K562 (cell line): Measurements from ENCODE around the gene POLD4. TPM values are rescaled to one million over a fixed set of nuclear protein-coding genes. Genes with fewer than 3 reads are reported as not detected.

ENCODE experiments used
- ATF6 ChIP-seq: sonication (generic); formaldehyde crosslinking; IDR thresholded peaks from 2 replicates; pipeline ENCODE4 v1.4.0; 2020; ENCODE audit warnings: mild to moderate bottlenecking, missing genetic modification reagents
- CHCHD3 ChIP-seq: fragments of 250-450 bp; sonication (Bioruptor Pico); IDR thresholded peaks from 2 replicates; pipeline ENCODE4 v2.1.2; 2022; ENCODE audit warnings: mild to moderate bottlenecking
- E2F6 ChIP-seq, 2 experiments: IDR thresholded peaks; 2 replicates each; pipeline ENCODE4 v1.6.1; 2011; ENCODE audit warnings: borderline replicate concordance in 1 of 2, control low read depth in 1 of 2, low read depth in 1 of 2, low read length in 1 of 2, mild to moderate bottlenecking in 1 of 2, mixed read lengths in 1 of 2, moderate library complexity in 1 of 2; ENCODE audit not compliant: insufficient read depth in 1 of 2, insufficient read length in 1 of 2, poor library complexity in 1 of 2, severe bottlenecking in 1 of 2; ENCODE audit errors: extremely low read depth in 1 of 2
- L3MBTL2 ChIP-seq: fragments of 450-650 bp; IDR thresholded peaks from 2 replicates; pipeline ENCODE4 v1.6.1; 2016; ENCODE audit warnings: mild to moderate bottlenecking, moderate library complexity
- MITF ChIP-seq: IDR thresholded peaks from 2 replicates; pipeline ENCODE4 v1.6.1; 2014; ENCODE audit warnings: antibody characterized with exemption
- MNT ChIP-seq, 2 experiments: fragments of 450-650 bp; conservative IDR thresholded peaks; 2 replicates each; pipeline ENCODE4 v1.6.1; 2017; ENCODE audit warnings: mild to moderate bottlenecking in 2 of 2, moderate library complexity in 2 of 2
- NKRF ChIP-seq: fragments of 450-650 bp; IDR thresholded peaks from 2 replicates; pipeline ENCODE4 v1.6.1; 2016; ENCODE audit warnings: borderline replicate concordance
- PURB ChIP-seq: sonication (generic); formaldehyde crosslinking; IDR thresholded peaks from 2 replicates; pipeline ENCODE4 v1.9.0; 2021; ENCODE audit warnings: low read depth, mild to moderate bottlenecking, missing genetic modification reagents
- SMAD4 ChIP-seq: fragments of 250-450 bp; sonication (Bioruptor Pico); conservative IDR thresholded peaks from 2 replicates; pipeline ENCODE4 v1.8.0; 2021; ENCODE audit warnings: inconsistent platforms, mild to moderate bottlenecking, moderate library complexity
- ZBTB26 ChIP-seq: fragments of 450-650 bp; formaldehyde crosslinking; IDR thresholded peaks from 2 replicates; pipeline ENCODE4 v1.4.0; 2022; ENCODE audit warnings: missing genetic modification characterization
- ZBTB9 ChIP-seq: fragments of 450-650 bp; formaldehyde crosslinking; IDR thresholded peaks from 2 replicates; pipeline ENCODE4 v1.4.0; 2020; ENCODE audit warnings: mild to moderate bottlenecking, moderate library complexity
- ZEB2 ChIP-seq: fragments of 450-650 bp; IDR thresholded peaks from 2 replicates; pipeline ENCODE4 v1.6.1; 2016
- ZNF146 ChIP-seq: IDR thresholded peaks from one replicate; pipeline ENCODE4 v1.6.1; 2018; ENCODE audit warnings: missing compliant biosample characterization; ENCODE audit not compliant: unreplicated experiment
- ZNF408 ChIP-seq: fragments of 250-450 bp; sonication (Bioruptor Pico); IDR thresholded peaks from 2 replicates; pipeline ENCODE4 v1.4.0; 2020; ENCODE audit warnings: low read depth, mild to moderate bottlenecking, moderate library complexity
- ZNF444 ChIP-seq: fragments of 250-450 bp; sonication (Bioruptor Pico); IDR thresholded peaks from 2 replicates; pipeline ENCODE4 v1.4.0; 2020; ENCODE audit warnings: mild to moderate bottlenecking, moderate library complexity
- polyA plus RNA-seq, 8 experiments: library from polyadenylated mRNA; depleted of rRNA in 4 of 8; stranded (reverse) in 5 of 8; unstranded in 3 of 8; fragments of >200 nt; fragmentation: Nextera tagmentation in 2 of 8; fragmentation: Illumina TruSeq in 1 of 8; extraction: Ambion mirVana in 2 of 8; extraction: Trizol in 1 of 8; gene quantifications; 2 replicates each; pipeline versions ENCODE4 v1.2.1 to v1.2.3, GENCODE V29; 2011 to 2014; ENCODE audit warnings: inconsistent platforms in 1 of 8, missing spikeins in 1 of 8
- total RNA-seq, 7 experiments: library from RNA; depleted of rRNA in 6 of 7; stranded (reverse); fragments of >200 nt in 6 of 7; fragmentation: Illumina TruSeq in 2 of 7; extraction: Trizol in 2 of 7; gene quantifications; 2 replicates each; pipeline versions ENCODE4 v1.2.1 to v1.2.3, GENCODE V29; 2011 to 2021; ENCODE audit warnings: low replicate concordance in 1 of 7

Gene POLD4
- total and polyA plus RNA-seq, 9 of the 15 experiments (the other 6 are each of a cell fraction or from before 2014, with no cell fraction given): 5.8 to 64.5 (median 18.3) TPM

GRCh38 chr11:67353317-67354074 is at the start of gene POLD4 (continued):
- TF ChIP-seq ATF6 (CRISPR knock-in tag) (no peak), ZNF408 (no peak), MITF (no peak), E2F6 (IDR thresholded peaks at IDR 0.05; ENCODE audit: borderline replicate concordance in 1 of 2, extremely low read depth in 1 of 2, insufficient read depth in 1 of 2, insufficient read length in 1 of 2, low read depth in 1 of 2, low read length in 1 of 2, poor library complexity in 1 of 2, severe bottlenecking in 1 of 2) (peak in 1 of 2 experiments; percentile 11), ZBTB26 (CRISPR knock-in tag) (0 out of 2 replicates have a peak, but pooled peaks have one; percentile 23), ZNF444 (CRISPR knock-in tag) (no peak), L3MBTL2 (0 out of 2 replicates have a peak, but pooled peaks have one; percentile 36), SMAD4 (CRISPR knock-in tag) (peak; percentile 89), ZBTB9 (CRISPR knock-in tag) (peak; percentile 22; the same call in 1 of the 2 replicates), NKRF (peak; percentile 56; the same call in 1 of the 2 replicates), CHCHD3 (no peak), PURB (no peak), MNT (conservative IDR thresholded peaks at IDR 0.05) (peak; percentile 42 to 81; a peak in 1 of 4 replicates), ZNF146 (CRISPR knock-in tag) (no peak), ZEB2 (no peak)
